Natural killer cell (primary cell): ENCODE data around the gene NSD2. TPM values are rescaled to one million over a fixed set of nuclear protein-coding genes. Genes with fewer than 3 reads are reported as not detected.
A peak's percentile ranks its signal among the peaks of the same experiment; 100 is the strongest.

Source experiments
- ATAC-seq, 3 donors: fragments of 150-1000 bp in 2 of 3; fragments of 200-7000 bp in 1 of 3; cut with Tn5 transposase; 1 replicate in 1 of 3; 2 replicates in 2 of 3; pipeline ENCODE4 v1.10.0; 2021; ENCODE audit warnings: mild to moderate bottlenecking in 2 of 3, moderate library complexity in 2 of 3
- DNase-seq, 2 donors: peaks; one replicate each; pipeline versions ENCODE4 v3.0.0 to v3.0.0-alpha.2; 2013 to 2021; ENCODE audit warnings: mixed read lengths in 1 of 2
- H3K27ac ChIP-seq: one replicate; pipeline ENCODE4 v1.5.1; 2013; ENCODE audit warnings: mild to moderate bottlenecking, low read length
- H3K27me3 ChIP-seq: one replicate; pipeline ENCODE4 v1.6.1; 2013; ENCODE audit warnings: low read length; ENCODE audit not compliant: control insufficient read depth, insufficient read depth
- H3K36me3 ChIP-seq: one replicate; pipeline ENCODE4 v1.6.1; 2013; ENCODE audit warnings: low read length; ENCODE audit not compliant: control insufficient read depth, insufficient read depth
- H3K4me1 ChIP-seq: one replicate; pipeline ENCODE4 v1.6.1; 2013; ENCODE audit warnings: low read length; ENCODE audit not compliant: control insufficient read depth, insufficient read depth
- H3K4me3 ChIP-seq: one replicate; pipeline ENCODE4 v1.5.1; 2013; ENCODE audit warnings: low read length
- H3K9me3 ChIP-seq: one replicate; pipeline ENCODE4 v1.6.1; 2013; ENCODE audit warnings: low read length; ENCODE audit not compliant: control insufficient read depth, insufficient read depth
- H3K27ac Mint-ChIP-seq, 2 donors: one replicate each; pipeline ENCODE4 v1.8.0; 2022; ENCODE audit warnings: mild to moderate bottlenecking in 2 of 2, mixed read lengths in 2 of 2, moderate library complexity in 1 of 2
- H3K27me3 Mint-ChIP-seq, 2 donors: one replicate each; pipeline ENCODE4 v1.8.0; 2022; ENCODE audit warnings: low read depth in 2 of 2, mixed read lengths in 2 of 2
- H3K36me3 Mint-ChIP-seq: one replicate; pipeline ENCODE4 v1.8.0; 2022; ENCODE audit warnings: mixed read lengths
- H3K4me1 Mint-ChIP-seq, 2 donors: one replicate each; pipeline ENCODE4 v1.8.0; 2022; ENCODE audit warnings: mixed read lengths in 2 of 2
- H3K4me3 Mint-ChIP-seq: one replicate; pipeline ENCODE4 v1.8.0; 2022; ENCODE audit warnings: mild to moderate bottlenecking, moderate library complexity, mixed read lengths
- H3K9me3 Mint-ChIP-seq, 2 donors: one replicate each; pipeline ENCODE4 v1.8.0; 2022; ENCODE audit warnings: mixed read lengths in 2 of 2
- CTCF ChIP-seq: fragments of 200-600 bp; IDR thresholded peaks from one replicate; pipeline ENCODE4 v1.8.0; 2022; ENCODE audit warnings: antibody characterized with exemption
- WGBS: methylation state at CpG from one replicate; pipeline ENCODE4 v1.1.7; 2013; ENCODE audit warnings: missing lambda C conversion rate; ENCODE audit not compliant: insufficient coverage; 5-methylcytosine and 5-hydroxymethylcytosine counted together
- intact Hi-C: fragments of 100-400 bp; cut with micrococcal nuclease; formaldehyde crosslinking; loops from one replicate; pipeline ENCODE4 v1.14.2; 2022
- total RNA-seq, 4 donors: library from RNA; stranded (reverse); fragments of 120-200 nt in 1 of 4; gene quantifications; one replicate each; pipeline versions ENCODE4 v1.2.3 to v1.2.4, GENCODE V29; 2013 to 2022

NSD2 gene
- total RNA-seq, 3 donors from 2014 or later (not counting 1 experiment from before 2014, with no cell fraction given): 36.4 to 51.0 (median 48.3) TPM

GRCh38 chr4:1855333-1856070, 15.7 kb upstream of the NSD2 start:
- intact Hi-C loops: loop anchor here (1.0 to 5.0 kb wide), 3 partner anchors 15 to 133 kb away; partner anchors contain the start of genes NSD2, TACC3 and TMEM129

GRCh38 chr4:1856071-1856942, 14.9 kb upstream of the NSD2 start, which contains the start of gene LETM1:
LETM1 (minus strand) TSS chr4:1856156; CDS start chr4:1855950, 206 bp downstream.
- ATAC-seq (peak; percentile 96 to 99 (median 96)), DNase-seq (peak; percentile 84 to 95)
- no peaks in the 10 kb centered on the region for H3K27me3 Mint-ChIP-seq
- TF ChIP-seq CTCF: no peak
- Histone ChIP-seq H3K9me3 (no peaks in the 10 kb centered on the region), H3K27ac (peak within 1 kb of the TSS; percentile 53), H3K36me3 (no peaks in the 10 kb centered on the region), H3K4me1 (peaks cover 20% of the 10 kb centered on the region), H3K27me3 (no peaks in the 10 kb centered on the region), H3K4me3 (peak within 1 kb of the TSS; percentile 92)
- peak within 1 kb of the TSS; percentile 74 to 77 for H3K27ac Mint-ChIP-seq
- H3K9me3 Mint-ChIP-seq: no peaks in the 10 kb centered on the region
- intact Hi-C loops: loop anchor here (1.0 to 5.0 kb wide), 3 partner anchors 14 to 134 kb away; partner anchors contain the start of genes NSD2, TACC3 and TMEM129
- no peaks in the 10 kb centered on the region for H3K36me3 Mint-ChIP-seq
- H3K4me1 Mint-ChIP-seq: peaks cover 26 to 40% of the 10 kb centered on the region in 2 donors
- H3K4me3 Mint-ChIP-seq: peak within 1 kb of the TSS; percentile 83
- WGBS: under 1% methylated on average over 107 of the region's 107 CpGs

More at GRCh38 chr4:1855333-1856070, 15.7 kb upstream of the NSD2 start:
- Mint-ChIP-seq H3K36me3 (no peaks in the 10 kb centered on the region), H3K27me3 (no peaks in the 10 kb centered on the region), H3K9me3 (no peaks in the 10 kb centered on the region), H3K27ac (peak overlapping the region; percentile 74 to 77), H3K4me1 (peaks cover 26 to 46% of the 10 kb centered on the region in 2 donors), H3K4me3 (peak overlapping the region; percentile 83)
- Histone ChIP-seq H3K36me3 (no peaks in the 10 kb centered on the region), H3K27ac (peak overlapping the region; percentile 31), H3K4me3 (peak overlapping the region; percentile 29), H3K27me3 (no peaks in the 10 kb centered on the region), H3K9me3 (no peaks in the 10 kb centered on the region), H3K4me1 (peaks cover 20% of the 10 kb centered on the region)
- no peak for TF ChIP-seq CTCF
- DNase-seq (peak; percentile 26 to 35), ATAC-seq (peak; percentile 4 to 40 (median 27))
- WGBS: under 1% methylated on average over 92 of the region's 92 CpGs

GRCh38 chr4:1856943-1857699, 14.1 kb upstream of the NSD2 start:
- Mint-ChIP-seq H3K4me3 (peak overlapping the region; percentile 81), H3K27ac (peak overlapping the region in 1 of 2 donors; percentile 67), H3K36me3 (no peaks in the 10 kb centered on the region), H3K9me3 (no peaks in the 10 kb centered on the region), H3K27me3 (no peaks in the 10 kb centered on the region), H3K4me1 (peaks cover 24 to 36% of the 10 kb centered on the region in 2 donors)
- no peaks in the 10 kb centered on the region for H3K27me3 ChIP-seq
- intact Hi-C loops: loop anchor here (1.0 to 5.0 kb wide), 3 partner anchors 14 to 135 kb away; partner anchors contain the start of genes NSD2, TACC3 and TMEM129
- no peaks in the 10 kb centered on the region for H3K36me3 ChIP-seq
- H3K4me3 ChIP-seq: peak overlapping the region; percentile 92
- TF ChIP-seq CTCF: no peak
- H3K9me3 ChIP-seq: no peaks in the 10 kb centered on the region
- no peak for ATAC-seq
- peak in 1 of 2 donors; percentile 20 for DNase-seq
- H3K27ac ChIP-seq: peak overlapping the region; percentile 23
- H3K4me1 ChIP-seq: peaks cover 25% of the 10 kb centered on the region
- 36% methylated on average over 30 of the region's 32 CpGs for WGBS
